GM23248 (cell line): ENCODE results near the gene KSR2.

Source experiments
- EZH2 ChIP-seq: fragments of 200-600 bp; sonication (generic); IDR thresholded peaks from 2 replicates; pipeline ENCODE4 v1.6.1; 2018; ENCODE audit warnings: antibody characterized with exemption, mild to moderate bottlenecking; ENCODE audit not compliant: insufficient read depth, poor library complexity, severe bottlenecking
- EZH2phosphoT487 ChIP-seq: fragments of 200-600 bp; sonication (generic); IDR thresholded peaks from 2 replicates; pipeline ENCODE4 v1.6.1; 2018; ENCODE audit warnings: antibody characterized with exemption, moderate library complexity, mild to moderate bottlenecking, low read depth; ENCODE audit not compliant: insufficient read depth

DNA sequence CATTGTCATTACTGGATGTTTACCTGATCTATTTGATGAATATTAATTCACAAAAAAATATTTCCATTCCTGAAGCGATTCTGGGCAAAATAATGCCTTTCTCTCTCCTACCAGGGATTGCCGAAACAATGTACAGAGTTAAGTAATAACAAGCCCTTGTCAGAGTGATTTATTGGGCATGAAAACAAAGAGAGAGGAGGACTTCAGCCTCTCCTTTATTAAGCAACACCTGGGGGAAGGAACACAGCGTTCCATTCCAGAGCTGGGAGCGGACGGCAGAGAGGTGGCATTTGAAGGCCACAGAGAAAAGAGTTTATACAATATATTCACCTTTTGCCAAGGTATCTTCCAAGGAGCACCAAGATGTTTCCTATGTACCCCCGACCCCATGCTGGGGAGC is 165.8 kb downstream of the KSR2 start:
- TF ChIP-seq EZH2 (no peak), EZH2phosphoT487 (no peak)
